GM20000 (cell line): ENCODE results near the gene SLC24A3.

Experiments used
- DNase-seq: peaks from one replicate; pipeline ENCODE4 v3.0.0; 2012; ENCODE audit warnings: low spot score
- CTCF ChIP-seq: IDR thresholded peaks from 2 replicates; pipeline ENCODE4 v1.5.1; 2012; ENCODE audit warnings: mild to moderate bottlenecking, control low read depth; ENCODE audit errors: extremely low read depth, missing control alignments

SLC24A3 gene

DNA sequence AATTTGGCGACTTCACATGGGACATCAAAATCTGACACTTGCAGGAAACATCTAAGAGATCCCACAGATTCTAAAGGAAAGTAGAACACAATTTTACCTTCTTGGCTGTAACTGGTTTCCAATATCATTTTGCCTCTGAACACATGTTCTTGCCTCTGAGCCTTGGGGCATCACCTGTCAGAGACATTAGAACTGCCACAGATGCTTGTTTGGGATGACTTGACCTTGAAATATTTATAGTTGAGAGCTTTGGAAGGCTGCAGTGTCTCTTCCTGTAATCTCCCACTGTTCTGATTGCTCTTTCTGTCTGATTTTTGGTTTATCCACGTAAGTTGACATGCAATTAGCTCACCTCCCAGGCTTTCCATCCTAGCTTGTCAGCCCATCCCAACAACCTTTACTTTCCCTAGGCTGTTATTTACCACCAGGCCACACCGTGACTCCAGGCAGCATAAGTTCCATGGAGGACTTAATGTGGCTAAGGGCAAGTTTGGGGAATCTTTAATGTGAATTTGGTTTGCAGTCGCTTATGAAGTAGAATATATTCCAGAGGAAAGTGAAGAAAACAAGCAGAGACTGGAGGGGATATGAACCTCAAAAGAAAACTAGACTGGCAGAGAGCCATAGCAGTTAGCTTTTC is 289.2 kb downstream of the SLC24A3 start:
- no peak for DNase-seq
- TF ChIP-seq CTCF: no peak

GRCh38 chr20:19502169-19502568 is 289.7 kb downstream of the SLC24A3 start:
- no peak for DNase-seq
- no peak for TF ChIP-seq CTCF

DNA sequence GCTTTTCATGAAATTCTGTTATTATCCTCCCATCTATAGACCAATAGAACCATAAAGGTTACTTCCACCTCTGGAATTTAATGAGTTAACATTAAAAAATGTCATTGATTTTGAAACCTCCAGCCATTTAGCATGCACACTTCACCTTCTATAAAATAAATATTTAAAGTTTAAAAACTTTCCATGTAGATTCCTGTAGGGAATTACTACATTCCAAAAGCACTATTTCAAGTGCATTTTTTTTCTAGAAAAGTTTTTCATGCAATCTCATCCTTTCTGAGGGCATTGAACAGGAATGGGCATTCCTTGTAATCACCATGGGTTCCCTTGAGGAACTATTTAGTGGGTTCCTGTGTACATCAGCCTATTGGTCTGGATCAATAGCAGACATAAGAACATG is 291.8 kb downstream of the SLC24A3 start:
- DNase-seq: no peak
- no peak for TF ChIP-seq CTCF

- DNase-seq: no peak
- TF ChIP-seq CTCF: no peak
These were observed 293.6 kb downstream of the SLC24A3 start for GRCh38 chr20:19506021-19506420.

DNA sequence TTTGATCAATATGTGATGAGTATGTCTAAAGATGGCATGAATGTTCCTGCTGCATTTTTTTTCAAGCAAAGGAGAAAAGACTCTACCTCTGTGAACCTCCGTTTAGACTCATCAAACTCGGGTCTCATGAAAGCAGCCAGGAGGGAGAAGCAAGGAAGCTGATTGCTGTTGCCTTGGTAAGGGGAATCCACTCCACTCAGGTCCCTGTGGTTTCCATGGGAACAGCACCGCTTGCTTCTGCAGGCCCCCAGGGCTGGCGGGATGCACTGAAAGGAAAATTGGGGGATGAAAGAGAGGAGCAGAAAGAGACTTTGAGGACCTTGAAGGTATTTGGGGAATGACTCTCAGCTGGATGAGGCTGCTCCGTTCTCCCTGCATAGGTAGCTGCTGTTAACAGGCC is 296.0 kb downstream of the SLC24A3 start:
- no peak for DNase-seq
- TF ChIP-seq CTCF: no peak

GRCh38 chr20:19510611-19511010 is 298.2 kb downstream of the SLC24A3 start:
- no peak for DNase-seq
- no peak for TF ChIP-seq CTCF

GRCh38 chr20:19511931-19512330 is 299.5 kb downstream of the SLC24A3 start:
- DNase-seq: no peak
- TF ChIP-seq CTCF: no peak
